BJ (cell line): ENCODE data around the gene ELL. TPM values are rescaled to one million over a fixed set of nuclear protein-coding genes. Genes with fewer than 3 reads are reported as not detected.

Source experiments
- CTCF ChIA-PET: fragments of 350-600 bp; formaldehyde crosslinking; extraction: SDS; loops from one replicate; lab custom pipeline; 2021; ENCODE audit warnings: antibody characterized with exemption, inconsistent platforms; lab: Yijun Ruan, JAX
- POLR2A ChIA-PET: fragments of 300-600 bp; sonication (Branson Sonifier 250); formaldehyde crosslinking; extraction: SDS; loops from one replicate; lab custom pipeline; 2021; ENCODE audit warnings: antibody characterized with exemption; lab: Charles Lee
- DNase-seq: peaks from one replicate; pipeline ENCODE4 v3.0.0-alpha.2; 2011; ENCODE audit warnings: low read depth
- H3K27me3 ChIP-seq: 2 replicates; pipeline ENCODE4 v1.6.0; 2011; ENCODE audit warnings: low read length; ENCODE audit not compliant: control insufficient read depth, insufficient read depth
- H3K36me3 ChIP-seq: 2 replicates; pipeline ENCODE4 v1.5.1; 2011; ENCODE audit warnings: low read length; ENCODE audit not compliant: control insufficient read depth, insufficient read depth
- H3K4me3 ChIP-seq: 2 replicates; pipeline ENCODE4 v1.5.1; 2011; ENCODE audit warnings: low read depth, mild to moderate bottlenecking, control low read depth, low read length
- CTCF ChIP-seq: IDR thresholded peaks from 2 replicates; pipeline ENCODE4 v1.5.1; 2011; ENCODE audit warnings: low read depth, mild to moderate bottlenecking, control low read depth, inconsistent platforms, low read length, moderate library complexity; ENCODE audit not compliant: insufficient read depth
- polyA plus RNA-seq: library from polyadenylated mRNA; depleted of rRNA; stranded (reverse); fragments of >200 nt; gene quantifications from 2 replicates; pipeline ENCODE4 v1.2.3, GENCODE V29; 2011

ELL gene
- polyA plus RNA-seq, 1 experiment: 10.2 TPM

- TF ChIP-seq CTCF: peak; percentile 28
- no peak for DNase-seq
- ChIA-PET CTCF (interaction anchor here (0.7 to 1.1 kb wide), 3 partner anchors 9 to 222 kb away, joined by 3 to 4 read pairs (median 3); partner anchors contain the start of gene RAB3A), POLR2A (interaction anchor here (0.5 kb wide), 1 partner anchor 38 kb away, joined by 5 read pairs; no protein-coding TSS in a partner anchor)
- H3K36me3 ChIP-seq: peaks cover 12% of the 10 kb centered on the region
- no peak overlapping the region for H3K4me3 ChIP-seq
- no peaks in the 10 kb centered on the region for H3K27me3 ChIP-seq
Measured at GRCh38 chr19:18425515-18426415, 96.1 kb downstream of the ELL start.

GRCh38 chr19:18424890-18425514 is 96.9 kb downstream of the ELL start:
- no peak overlapping the region for H3K4me3 ChIP-seq
- CTCF ChIA-PET: interaction anchor here (0.7 to 1.1 kb wide), 2 partner anchors 10 to 164 kb away, joined by 3 to 4 read pairs; no protein-coding TSS in a partner anchor
- POLR2A ChIA-PET: interaction anchor here (0.5 kb wide), 1 partner anchor 37 kb away, joined by 5 read pairs; no protein-coding TSS in a partner anchor
- H3K36me3 ChIP-seq: peaks cover 8% of the 10 kb centered on the region
- no peak for TF ChIP-seq CTCF
- no peak for DNase-seq
- H3K27me3 ChIP-seq: no peaks in the 10 kb centered on the region

GRCh38 chr19:18424122-18424889 is 97.6 kb downstream of the ELL start:
- Histone ChIP-seq H3K27me3 (no peaks in the 10 kb centered on the region), H3K36me3 (peaks cover 8% of the 10 kb centered on the region), H3K4me3 (no peak overlapping the region)
- ChIA-PET POLR2A (interaction anchor here (0.5 to 0.8 kb wide), 2 partner anchors 22 to 60 kb away, joined by 3 to 7 read pairs; no protein-coding TSS in a partner anchor), CTCF (interaction anchor here (1.0 to 1.5 kb wide), 2 partner anchors 27 to 491 kb away, joined by 3 to 4 read pairs; no protein-coding TSS in a partner anchor)
- no peak for TF ChIP-seq CTCF
- DNase-seq: no peak

GRCh38 chr19:18423258-18424020 is 98.4 kb downstream of the ELL start:
- no peak for TF ChIP-seq CTCF
- ChIA-PET POLR2A (interaction anchor here (0.8 kb wide), 1 partner anchor 59 kb away, joined by 7 read pairs; no protein-coding TSS in a partner anchor), CTCF (interaction anchor here (1.0 to 1.7 kb wide), 4 partner anchors 28 to 492 kb away, joined by 3 to 4 read pairs (median 4); no protein-coding TSS in a partner anchor)
- Histone ChIP-seq H3K27me3 (no peaks in the 10 kb centered on the region), H3K36me3 (peaks cover 8% of the 10 kb centered on the region), H3K4me3 (no peak overlapping the region)
- no peak for DNase-seq
